Choroid plexus epithelial cell (primary cell): ENCODE data around the gene XDH.
A peak's percentile ranks its signal among the peaks of the same experiment; 100 is the strongest.

Experiments used
- DNase-seq: peaks from one replicate; pipeline ENCODE4 v3.0.0-alpha.2; 2010; ENCODE audit warnings: low read depth
- H3K4me3 ChIP-seq: 2 replicates; pipeline ENCODE4 v1.5.1; 2011; ENCODE audit warnings: low read depth, mild to moderate bottlenecking, control low read depth, low read length, moderate library complexity
- CTCF ChIP-seq: conservative IDR thresholded peaks from 2 replicates; pipeline ENCODE4 v1.5.1; 2011; ENCODE audit warnings: low read depth, mild to moderate bottlenecking, control low read depth, inconsistent platforms, low read length, moderate library complexity

Gene XDH

DNA sequence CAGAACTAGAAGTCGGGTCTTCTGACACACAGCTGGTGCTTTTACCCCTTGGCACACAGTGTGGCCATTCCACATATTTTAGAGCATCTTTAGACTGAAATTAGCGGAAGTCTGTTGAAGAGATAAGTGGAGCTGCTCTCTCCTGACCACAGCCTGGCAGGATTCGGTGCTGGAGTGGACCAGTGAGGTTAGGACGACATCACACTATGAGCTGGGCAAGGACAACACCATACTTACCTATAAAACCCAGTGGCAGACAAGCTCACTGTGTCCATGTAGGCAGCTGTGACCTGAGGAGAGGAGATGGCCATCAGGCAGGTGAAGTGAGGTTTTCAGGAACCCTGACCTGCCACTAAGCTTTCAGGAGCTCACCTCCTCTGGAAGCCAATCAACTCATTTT lies 70.1 kb downstream of the XDH start:
- no peak overlapping the region for H3K4me3 ChIP-seq
- TF ChIP-seq CTCF = no peak
- no peak for DNase-seq

DNA sequence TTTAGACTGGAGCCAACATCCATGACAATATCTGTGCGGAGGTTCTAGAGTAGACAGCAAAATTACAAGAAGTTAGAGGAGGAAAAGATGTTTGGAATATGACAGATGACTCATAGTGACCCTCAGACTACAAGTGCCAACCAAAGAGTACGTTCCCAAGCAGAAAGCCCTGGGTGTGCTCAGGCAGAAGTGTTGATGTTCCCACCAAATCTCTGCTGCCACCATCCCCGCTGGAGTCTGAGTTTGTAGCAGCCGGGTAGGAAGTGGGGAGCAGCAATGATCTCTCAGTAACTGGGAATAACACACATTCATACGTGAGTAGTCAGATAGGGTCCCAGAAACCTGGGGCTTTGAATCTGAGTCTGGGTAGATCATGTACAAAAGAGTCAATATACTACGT lies 73.2 kb downstream of the XDH start:
- TF ChIP-seq CTCF = no peak
- H3K4me3 ChIP-seq = no peak overlapping the region
- no peak for DNase-seq

- DNase-seq = no peak
- H3K4me3 ChIP-seq = no peak overlapping the region
- no peak for TF ChIP-seq CTCF
Measured at GRCh38 chr2:31339696-31340095, 74.8 kb downstream of the XDH start.

DNA sequence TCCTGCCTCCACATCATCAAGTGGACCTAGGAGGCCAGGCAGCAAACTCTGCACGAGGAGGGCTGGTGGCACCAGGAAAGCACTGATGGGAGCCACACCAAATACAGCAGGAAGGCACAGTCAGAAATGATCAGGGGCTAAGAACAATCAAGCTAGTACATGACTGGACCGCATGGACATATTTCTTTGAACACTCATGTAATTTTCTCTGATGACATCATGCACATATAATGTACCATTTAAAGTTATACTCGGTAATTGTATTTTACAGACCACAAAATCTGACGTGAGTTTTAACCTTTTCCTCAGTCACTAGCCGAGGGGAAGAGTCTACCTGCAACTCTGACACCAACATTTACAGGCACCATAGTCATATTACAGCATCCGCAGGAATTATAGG lies 76.7 kb downstream of the XDH start:
- peak; percentile 85 for DNase-seq
- no peak overlapping the region for H3K4me3 ChIP-seq
- no peak for TF ChIP-seq CTCF

DNA sequence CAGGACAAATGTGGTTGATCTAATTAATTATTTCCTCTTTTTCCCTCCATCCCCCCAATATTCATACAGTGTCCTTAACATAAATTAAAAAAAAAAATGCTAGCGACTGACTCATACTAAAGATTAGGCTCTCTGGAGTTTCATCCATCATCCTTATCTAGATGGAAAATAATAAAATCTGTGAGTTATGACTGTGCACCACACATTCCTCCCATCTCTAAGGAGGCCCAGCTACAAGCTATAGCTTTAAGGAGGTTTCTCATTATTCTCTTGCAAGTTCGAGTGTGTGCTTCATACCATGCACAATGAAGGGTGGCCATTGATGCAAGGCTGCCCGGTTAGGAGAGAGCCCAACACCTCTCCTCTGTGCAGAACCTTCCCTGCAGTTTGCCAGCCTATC lies 77.3 kb downstream of the XDH start:
- H3K4me3 ChIP-seq = no peak overlapping the region
- peak; percentile 46 for DNase-seq
- TF ChIP-seq CTCF = no peak

- no peak overlapping the region for H3K4me3 ChIP-seq
- DNase-seq = peak; percentile 72
- no peak for TF ChIP-seq CTCF
Measured at GRCh38 chr2:31335921-31336585, 78.5 kb downstream of the XDH start.

GRCh38 chr2:31334311-31335026 lies 80.1 kb downstream of the XDH start:
- peak; percentile 27 for DNase-seq
- TF ChIP-seq CTCF = no peak
- H3K4me3 ChIP-seq = no peak overlapping the region
